Measurements from ENCODE around the gene ENTHD1. TPM values are rescaled to one million over a fixed set of nuclear protein-coding genes. Genes with fewer than 3 reads are reported as not detected.

Gene ENTHD1
- total RNA-seq, 1 donor from 2014 or later: not detected

DNA sequence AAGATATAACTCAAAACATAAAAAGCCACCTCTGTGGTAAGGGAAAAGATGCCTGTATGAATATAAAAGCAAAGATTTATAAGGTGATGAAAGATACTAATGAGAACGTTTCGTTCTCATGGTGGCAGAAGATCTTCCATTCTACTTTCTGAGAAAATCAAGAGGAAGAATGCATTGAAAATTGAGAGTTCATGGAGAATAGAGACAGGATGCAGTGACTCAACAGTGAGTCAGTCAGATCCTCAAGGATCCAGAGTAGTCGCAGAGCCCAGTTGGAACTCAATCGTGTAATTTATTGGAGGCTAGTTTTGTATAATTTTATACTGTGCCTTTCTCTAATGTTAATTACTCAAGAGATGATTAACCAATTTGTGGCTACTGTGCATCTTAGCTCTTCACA, 73.3 kb downstream of the ENTHD1 start:
- no peak for DNase-seq (ENCODE audit: low spot score)
- Histone ChIP-seq H3K4me2 (no peak overlapping the region), H3K4me1 (no peaks in the 10 kb centered on the region), H3K27me3 (no peaks in the 10 kb centered on the region), H3K9ac (no peak overlapping the region), H3K79me2 (ENCODE audit: low read depth) (no peaks in the 10 kb centered on the region), H3K36me3 (no peaks in the 10 kb centered on the region), H3K4me3 (no peak overlapping the region), H4K20me1 (ENCODE audit: low read depth) (no peaks in the 10 kb centered on the region), H3K9me3 (ENCODE audit: low read depth) (no peaks in the 10 kb centered on the region), H3K27ac (no peak overlapping the region), H3F3A (ENCODE audit: low read depth) (no peaks in the 10 kb centered on the region), H2AFZ (replicated peaks) (no peak overlapping the region)
- H3K27me3 Mint-ChIP-seq (ENCODE audit: insufficient read depth, low read depth): no peaks in the 10 kb centered on the region
- no peaks in the 10 kb centered on the region for H3K36me3 Mint-ChIP-seq
- no peak overlapping the region for H3K27ac Mint-ChIP-seq
- no peak overlapping the region for H3K4me3 Mint-ChIP-seq
- TF ChIP-seq EZH2 (IDR thresholded peaks at IDR 0.05) (no peak), EZH2phosphoT487 (IDR thresholded peaks at IDR 0.05) (no peak)
- TF ChIP-seq, protein P1, sequence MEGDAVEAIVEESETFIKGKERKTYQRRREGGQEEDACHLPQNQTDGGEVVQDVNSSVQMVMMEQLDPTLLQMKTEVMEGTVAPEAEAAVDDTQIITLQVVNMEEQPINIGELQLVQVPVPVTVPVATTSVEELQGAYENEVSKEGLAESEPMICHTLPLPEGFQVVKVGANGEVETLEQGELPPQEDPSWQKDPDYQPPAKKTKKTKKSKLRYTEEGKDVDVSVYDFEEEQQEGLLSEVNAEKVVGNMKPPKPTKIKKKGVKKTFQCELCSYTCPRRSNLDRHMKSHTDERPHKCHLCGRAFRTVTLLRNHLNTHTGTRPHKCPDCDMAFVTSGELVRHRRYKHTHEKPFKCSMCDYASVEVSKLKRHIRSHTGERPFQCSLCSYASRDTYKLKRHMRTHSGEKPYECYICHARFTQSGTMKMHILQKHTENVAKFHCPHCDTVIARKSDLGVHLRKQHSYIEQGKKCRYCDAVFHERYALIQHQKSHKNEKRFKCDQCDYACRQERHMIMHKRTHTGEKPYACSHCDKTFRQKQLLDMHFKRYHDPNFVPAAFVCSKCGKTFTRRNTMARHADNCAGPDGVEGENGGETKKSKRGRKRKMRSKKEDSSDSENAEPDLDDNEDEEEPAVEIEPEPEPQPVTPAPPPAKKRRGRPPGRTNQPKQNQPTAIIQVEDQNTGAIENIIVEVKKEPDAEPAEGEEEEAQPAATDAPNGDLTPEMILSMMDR (IDR thresholded peaks at IDR 0.05): no peak
- peaks cover 6% of the 10 kb centered on the region for H3K4me1 Mint-ChIP-seq
- no peaks in the 10 kb centered on the region for H3K9me3 Mint-ChIP-seq

DNA sequence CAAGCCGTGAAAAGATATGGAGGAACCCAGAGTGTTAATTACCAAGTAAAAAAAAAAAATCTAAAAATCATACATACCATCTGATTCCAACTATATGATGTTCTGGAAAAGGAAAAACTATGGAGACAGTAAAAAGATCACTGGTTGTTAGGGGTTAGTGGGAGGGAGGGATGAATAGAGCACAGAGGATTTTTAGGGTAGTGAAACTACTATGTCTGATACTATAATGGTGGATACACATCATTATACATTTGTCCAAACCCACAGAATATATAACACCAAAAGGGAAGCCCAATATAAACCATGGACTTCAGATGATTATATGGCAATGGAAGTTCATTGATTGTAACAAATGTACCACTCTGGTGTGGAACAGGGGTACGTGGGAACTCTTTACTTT, 74.1 kb downstream of the ENTHD1 start:
- Histone ChIP-seq H3K4me3 (no peak overlapping the region), H3K27me3 (no peaks in the 10 kb centered on the region), H3K9me3 (ENCODE audit: low read depth) (no peaks in the 10 kb centered on the region), H3K4me2 (no peak overlapping the region), H4K20me1 (ENCODE audit: low read depth) (no peaks in the 10 kb centered on the region), H3K79me2 (ENCODE audit: low read depth) (no peaks in the 10 kb centered on the region), H3K4me1 (no peaks in the 10 kb centered on the region), H3K9ac (no peak overlapping the region), H3K27ac (no peak overlapping the region), H2AFZ (replicated peaks) (no peak overlapping the region), H3F3A (ENCODE audit: low read depth) (no peaks in the 10 kb centered on the region), H3K36me3 (no peaks in the 10 kb centered on the region)
- no peaks in the 10 kb centered on the region for H3K27me3 Mint-ChIP-seq (ENCODE audit: insufficient read depth, low read depth)
- TF ChIP-seq EZH2phosphoT487 (IDR thresholded peaks at IDR 0.05) (no peak), EZH2 (IDR thresholded peaks at IDR 0.05) (no peak)
- TF ChIP-seq, protein P1 (IDR thresholded peaks at IDR 0.05): no peak
- H3K4me3 Mint-ChIP-seq: no peak overlapping the region
- no peaks in the 10 kb centered on the region for H3K36me3 Mint-ChIP-seq
- no peaks in the 10 kb centered on the region for H3K9me3 Mint-ChIP-seq
- H3K4me1 Mint-ChIP-seq: peaks cover 6% of the 10 kb centered on the region
- DNase-seq (ENCODE audit: low spot score): no peak
- H3K27ac Mint-ChIP-seq: no peak overlapping the region

DNA sequence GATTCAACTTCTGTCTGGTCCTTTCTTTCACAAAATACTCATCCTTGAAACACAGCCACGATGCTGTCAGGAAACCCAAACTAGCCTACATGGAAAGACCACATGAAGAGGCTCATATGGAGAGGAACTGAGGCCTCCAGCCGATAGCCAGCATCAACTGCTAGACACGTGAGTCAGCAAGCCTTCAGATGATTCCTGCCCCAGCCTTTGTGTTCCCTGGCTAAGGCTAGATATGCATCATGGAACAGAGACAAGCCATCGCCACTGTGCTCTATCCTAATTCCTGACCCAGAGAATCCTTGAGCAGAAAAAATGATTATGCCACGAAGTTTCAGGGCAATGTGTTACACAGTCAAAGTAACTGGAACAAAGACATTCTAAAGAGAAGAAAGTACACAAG, 75.5 kb downstream of the ENTHD1 start:
- Histone ChIP-seq H3K9ac (no peak overlapping the region), H3K36me3 (no peaks in the 10 kb centered on the region), H3K9me3 (ENCODE audit: low read depth) (no peaks in the 10 kb centered on the region), H3K4me1 (no peaks in the 10 kb centered on the region), H3F3A (ENCODE audit: low read depth) (no peaks in the 10 kb centered on the region), H3K79me2 (ENCODE audit: low read depth) (no peaks in the 10 kb centered on the region), H3K27me3 (peaks cover 12% of the 10 kb centered on the region), H3K27ac (no peak overlapping the region), H2AFZ (replicated peaks) (peak overlapping the region; percentile 13), H3K4me2 (no peak overlapping the region), H3K4me3 (no peak overlapping the region), H4K20me1 (ENCODE audit: low read depth) (no peaks in the 10 kb centered on the region)
- Mint-ChIP-seq H3K27ac (no peak overlapping the region), H3K9me3 (no peaks in the 10 kb centered on the region), H3K27me3 (ENCODE audit: insufficient read depth, low read depth) (no peaks in the 10 kb centered on the region), H3K4me1 (peaks cover 6% of the 10 kb centered on the region), H3K36me3 (no peaks in the 10 kb centered on the region), H3K4me3 (no peak overlapping the region)
- DNase-seq (ENCODE audit: low spot score): no peak
- TF ChIP-seq EZH2phosphoT487 (IDR thresholded peaks at IDR 0.05) (no peak), EZH2 (IDR thresholded peaks at IDR 0.05) (no peak)
- TF ChIP-seq, protein P1 (IDR thresholded peaks at IDR 0.05): no peak

Data from neural progenitor cell (in vitro differentiated cells).